ENCODE measurements around the gene NRG2. TPM values are rescaled to one million over a fixed set of nuclear protein-coding genes. Genes with fewer than 3 reads are reported as not detected.
A peak's percentile ranks its signal among the peaks of the same experiment; 100 is the strongest.

Gene NRG2
- total and polyA plus RNA-seq, 7 experiments from 2014 or later, result 0.05 to 0.22 (median 0.12) TPM; not detected in 3

DNA sequence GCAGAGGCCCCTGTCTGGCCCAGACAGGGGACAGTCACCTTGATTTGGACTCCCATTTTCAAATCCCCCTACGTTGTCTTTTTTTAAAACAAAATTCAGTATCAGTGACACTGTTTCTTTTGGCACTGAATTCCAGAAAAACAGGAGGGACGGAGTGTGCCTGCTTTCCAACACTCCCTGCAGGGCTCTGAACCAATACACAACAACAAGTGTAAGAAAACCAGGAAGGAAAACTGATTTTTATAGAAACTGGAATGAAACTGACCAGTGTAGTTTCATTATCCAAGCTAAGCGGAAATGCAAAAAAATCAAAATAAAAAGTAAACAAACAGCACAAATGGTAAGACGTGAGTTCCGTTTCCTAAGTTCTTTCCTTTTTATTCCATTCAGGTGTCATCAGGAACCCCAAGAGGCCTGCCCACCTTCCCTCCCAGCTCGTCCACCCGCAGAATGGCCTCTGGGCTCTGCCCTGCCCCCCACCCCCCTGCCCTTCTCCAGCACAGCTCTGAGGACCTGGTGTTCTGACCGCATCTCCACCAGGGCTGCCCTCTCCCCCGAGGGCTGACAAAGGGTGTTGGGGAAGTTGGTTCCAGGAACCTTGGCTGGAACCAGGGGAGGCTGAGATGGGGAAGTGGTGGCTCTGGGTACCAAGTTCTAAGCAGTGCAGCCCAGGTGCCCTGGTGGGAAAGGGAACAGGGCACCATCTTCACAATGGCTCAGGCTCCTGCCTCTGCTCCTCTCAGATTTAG lies 173.9 kb downstream of the NRG2 start:
- Mint-ChIP-seq H3K4me3 (no peak overlapping the region), H3K9me3 (peaks cover 0 to 2% (median 0%) of the 10 kb centered on the region in 11 donors), H3K4me1 (no peaks in the 10 kb centered on the region), H3K27ac (no peak overlapping the region), H3K36me3 (no peaks in the 10 kb centered on the region), H3K27me3 (peaks cover 6 to 20% (median 15%) of the 10 kb centered on the region in 5 donors)
- DNase-seq (no peak), ATAC-seq (no peak)
- Histone ChIP-seq H3K4me1 (ENCODE audit: control insufficient read depth in 2 of 2, insufficient read depth in 2 of 2, low read length in 2 of 2) (no peaks in the 10 kb centered on the region), H3K9me3 (ENCODE audit: control insufficient read depth in 2 of 3, low read length in 3 of 3) (no peaks in the 10 kb centered on the region), H3K27me3 (ENCODE audit: control insufficient read depth in 2 of 2, insufficient read depth in 2 of 2, low read length in 2 of 2) (no peaks in the 10 kb centered on the region), H3K4me3 (ENCODE audit: low read length) (no peak overlapping the region), H3K27ac (ENCODE audit: low read depth, low read length) (no peak overlapping the region), H3K36me3 (ENCODE audit: control insufficient read depth in 2 of 3, insufficient read depth in 3 of 3, low read length in 3 of 3) (no peaks in the 10 kb centered on the region)
- intact Hi-C loops (cut with micrococcal nuclease), result no loop called here
- CTCF ChIA-PET, result interaction anchor here (0.6 kb wide), 1 partner anchor 48 kb away, joined by 3 read pairs; no protein-coding TSS in a partner anchor
- POLR2A ChIA-PET, result no interaction called here

- CTCF ChIA-PET, result interaction anchor here (0.7 to 1.1 kb wide), 2 partner anchors 80 to 1689 kb away, joined by 3 to 4 read pairs; no protein-coding TSS in a partner anchor
Observed at GRCh38 chr5:139867581-139867980, 175.5 kb downstream of the NRG2 start.

GRCh38 chr5:139867109-139867508 lies 176.0 kb downstream of the NRG2 start:
- no peak overlapping the region for H3K4me3 Mint-ChIP-seq
- Histone ChIP-seq H3K36me3 (ENCODE audit: control insufficient read depth in 2 of 3, insufficient read depth in 3 of 3, low read length in 3 of 3) (no peaks in the 10 kb centered on the region), H3K4me1 (ENCODE audit: control insufficient read depth in 2 of 2, insufficient read depth in 2 of 2, low read length in 2 of 2) (no peaks in the 10 kb centered on the region), H3K9me3 (ENCODE audit: control insufficient read depth in 2 of 3, low read length in 3 of 3) (no peaks in the 10 kb centered on the region), H3K27me3 (ENCODE audit: control insufficient read depth in 2 of 2, insufficient read depth in 2 of 2, low read length in 2 of 2) (no peaks in the 10 kb centered on the region), H3K27ac (ENCODE audit: low read depth, low read length) (no peak overlapping the region), H3K4me3 (ENCODE audit: low read length) (no peak overlapping the region)
- H3K27ac Mint-ChIP-seq, result no peak overlapping the region
- ATAC-seq (no peak), DNase-seq (no peak)
- H3K27me3 Mint-ChIP-seq, result peaks cover 0 to 15% (median 10%) of the 10 kb centered on the region in 5 donors
- H3K36me3 Mint-ChIP-seq, result no peaks in the 10 kb centered on the region
- no peaks in the 10 kb centered on the region for H3K4me1 Mint-ChIP-seq
- POLR2A ChIA-PET, result no interaction called here
- peaks cover 0 to 2% (median 0%) of the 10 kb centered on the region in 11 donors for H3K9me3 Mint-ChIP-seq
- intact Hi-C loops (cut with micrococcal nuclease), result no loop called here
- CTCF ChIA-PET, result interaction anchor here (0.7 to 1.1 kb wide), 2 partner anchors 80 to 1689 kb away, joined by 3 to 4 read pairs; no protein-coding TSS in a partner anchor

More at GRCh38 chr5:139867581-139867980, 175.5 kb downstream of the NRG2 start:
- intact Hi-C loops (cut with micrococcal nuclease), result no loop called here
- Mint-ChIP-seq H3K36me3 (no peaks in the 10 kb centered on the region), H3K4me1 (no peaks in the 10 kb centered on the region), H3K9me3 (peaks cover 0 to 2% (median 0%) of the 10 kb centered on the region in 11 donors), H3K27me3 (peaks cover 0 to 15% (median 11%) of the 10 kb centered on the region in 5 donors), H3K4me3 (no peak overlapping the region), H3K27ac (no peak overlapping the region)
- Histone ChIP-seq H3K36me3 (ENCODE audit: control insufficient read depth in 2 of 3, insufficient read depth in 3 of 3, low read length in 3 of 3) (no peaks in the 10 kb centered on the region), H3K9me3 (ENCODE audit: control insufficient read depth in 2 of 3, low read length in 3 of 3) (no peaks in the 10 kb centered on the region), H3K27me3 (ENCODE audit: control insufficient read depth in 2 of 2, insufficient read depth in 2 of 2, low read length in 2 of 2) (no peaks in the 10 kb centered on the region), H3K27ac (ENCODE audit: low read depth, low read length) (no peak overlapping the region), H3K4me3 (ENCODE audit: low read length) (no peak overlapping the region), H3K4me1 (ENCODE audit: control insufficient read depth in 2 of 2, insufficient read depth in 2 of 2, low read length in 2 of 2) (no peaks in the 10 kb centered on the region)
- ATAC-seq, result no peak
- POLR2A ChIA-PET, result no interaction called here
- no peak for DNase-seq

GRCh38 chr5:139864716-139865483 lies 178.2 kb downstream of the NRG2 start:
- Histone ChIP-seq H3K36me3 (ENCODE audit: control insufficient read depth in 2 of 3, insufficient read depth in 3 of 3, low read length in 3 of 3) (no peaks in the 10 kb centered on the region), H3K4me3 (ENCODE audit: low read length) (no peak overlapping the region), H3K27me3 (ENCODE audit: control insufficient read depth in 2 of 2, insufficient read depth in 2 of 2, low read length in 2 of 2) (no peaks in the 10 kb centered on the region), H3K9me3 (ENCODE audit: control insufficient read depth in 2 of 3, low read length in 3 of 3) (no peaks in the 10 kb centered on the region), H3K4me1 (ENCODE audit: control insufficient read depth in 2 of 2, insufficient read depth in 2 of 2, low read length in 2 of 2) (no peaks in the 10 kb centered on the region), H3K27ac (ENCODE audit: low read depth, low read length) (no peak overlapping the region)
- H3K9me3 Mint-ChIP-seq, result peaks cover 0 to 2% (median 0%) of the 10 kb centered on the region in 11 donors
- POLR2A ChIA-PET, result no interaction called here
- intact Hi-C loops (cut with micrococcal nuclease), result loop anchor here (1.0 to 5.0 kb wide), 5 partner anchors 17 to 292 kb away; no protein-coding TSS in a partner anchor
- H3K4me1 Mint-ChIP-seq, result no peaks in the 10 kb centered on the region
- H3K4me3 Mint-ChIP-seq, result no peak overlapping the region
- CTCF ChIA-PET, result interaction anchor here (0.7 to 1.3 kb wide), 3 partner anchors 78 to 474 kb away, joined by 3 to 5 read pairs (median 3); partner anchors contain the start of gene SPATA24
- peaks cover 0 to 15% (median 10%) of the 10 kb centered on the region in 5 donors for H3K27me3 Mint-ChIP-seq
- no peak overlapping the region for H3K27ac Mint-ChIP-seq
- ATAC-seq, result no peak
- no peak for DNase-seq
- no peaks in the 10 kb centered on the region for H3K36me3 Mint-ChIP-seq

DNA sequence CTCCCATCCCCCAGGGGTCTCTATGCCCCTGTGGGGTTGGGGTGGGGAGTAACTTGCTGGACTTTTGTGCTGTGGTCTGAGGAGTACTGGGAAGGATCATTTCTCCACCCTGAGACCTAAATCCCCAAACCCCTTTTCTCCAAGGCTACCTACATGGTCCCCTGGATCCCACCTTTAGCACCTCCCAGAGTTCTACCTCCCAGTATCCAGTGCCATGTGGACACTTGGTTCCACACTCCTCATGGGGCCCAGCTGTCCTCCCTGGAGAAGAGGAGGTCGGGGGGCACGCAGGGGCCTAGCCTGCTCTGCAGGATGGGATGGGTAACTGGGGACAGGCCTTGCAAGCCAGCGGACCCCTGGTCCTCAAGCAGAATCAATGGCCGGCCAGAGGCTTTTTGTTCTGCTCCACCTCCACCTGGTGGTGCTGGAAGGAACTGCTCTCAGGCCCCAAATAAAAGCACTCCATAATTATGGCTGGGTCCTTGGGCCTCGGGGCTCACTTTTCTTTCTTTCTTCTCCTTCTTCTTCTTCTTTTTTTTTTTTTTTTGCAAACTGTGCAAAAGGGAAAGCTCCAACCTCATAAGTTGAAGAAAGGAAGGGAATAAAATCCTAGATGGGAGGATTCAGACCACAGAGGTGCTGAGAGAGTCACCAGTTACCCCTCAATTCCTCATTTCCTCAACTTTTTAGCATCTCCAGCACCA lies 179.1 kb downstream of the NRG2 start:
- H3K4me3 Mint-ChIP-seq, result no peak overlapping the region
- H3K4me1 Mint-ChIP-seq, result peaks cover 0 to 2% (median 0%) of the 10 kb centered on the region in 7 donors
- Histone ChIP-seq H3K4me1 (ENCODE audit: control insufficient read depth in 2 of 2, insufficient read depth in 2 of 2, low read length in 2 of 2) (no peaks in the 10 kb centered on the region), H3K4me3 (ENCODE audit: low read length) (no peak overlapping the region), H3K9me3 (ENCODE audit: control insufficient read depth in 2 of 3, low read length in 3 of 3) (no peaks in the 10 kb centered on the region), H3K27ac (ENCODE audit: low read depth, low read length) (no peak overlapping the region), H3K27me3 (ENCODE audit: control insufficient read depth in 2 of 2, insufficient read depth in 2 of 2, low read length in 2 of 2) (no peaks in the 10 kb centered on the region), H3K36me3 (ENCODE audit: control insufficient read depth in 2 of 3, insufficient read depth in 3 of 3, low read length in 3 of 3) (no peaks in the 10 kb centered on the region)
- peak; percentile 12 to 57 (median 28) for DNase-seq
- POLR2A ChIA-PET, result interaction anchor here (1.1 kb wide), 1 partner anchor 77 kb away, joined by 3 read pairs; no protein-coding TSS in a partner anchor
- ATAC-seq, result peak; percentile 68
- CTCF ChIA-PET, result interaction anchor here (0.6 to 2.4 kb wide), 5 partner anchors 74 to 1553 kb away, joined by 3 to 13 read pairs (median 3); no protein-coding TSS in a partner anchor
- H3K36me3 Mint-ChIP-seq, result no peaks in the 10 kb centered on the region
- H3K9me3 Mint-ChIP-seq, result peaks cover 0 to 2% (median 0%) of the 10 kb centered on the region in 11 donors
- intact Hi-C loops (cut with micrococcal nuclease), result loop anchor here (1.0 to 5.0 kb wide), 5 partner anchors 16 to 293 kb away; no protein-coding TSS in a partner anchor
- H3K27ac Mint-ChIP-seq, result no peak overlapping the region
- peaks cover 0 to 19% (median 10%) of the 10 kb centered on the region in 5 donors for H3K27me3 Mint-ChIP-seq

DNA sequence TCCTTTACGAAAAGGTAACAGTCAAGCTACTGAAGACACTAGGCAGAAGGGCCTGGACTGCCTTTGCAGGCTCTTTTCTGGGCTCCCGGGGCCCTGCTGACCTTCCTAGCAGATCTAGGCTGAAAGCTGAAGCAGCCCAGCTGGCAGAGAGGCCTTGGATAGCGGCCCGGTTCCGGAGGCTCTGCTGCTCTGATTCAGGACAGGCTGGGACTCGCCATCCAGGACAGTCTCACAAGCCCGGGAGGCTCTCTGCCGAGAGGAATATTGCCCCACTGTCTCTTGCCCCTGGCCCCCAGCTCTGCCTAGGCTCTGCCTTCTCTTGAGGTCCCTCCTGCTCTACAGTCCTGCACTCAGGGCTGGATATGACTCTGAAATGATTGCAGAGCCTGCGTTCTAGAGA lies 179.7 kb downstream of the NRG2 start:
- intact Hi-C loops (cut with micrococcal nuclease), result loop anchor here in 1 of 2 donors (5.0 kb wide), 1 partner anchor 104 kb away; no protein-coding TSS in a partner anchor
- Histone ChIP-seq H3K9me3 (ENCODE audit: control insufficient read depth in 2 of 3, low read length in 3 of 3) (no peaks in the 10 kb centered on the region), H3K4me1 (ENCODE audit: control insufficient read depth in 2 of 2, insufficient read depth in 2 of 2, low read length in 2 of 2) (no peaks in the 10 kb centered on the region), H3K36me3 (ENCODE audit: control insufficient read depth in 2 of 3, insufficient read depth in 3 of 3, low read length in 3 of 3) (no peaks in the 10 kb centered on the region), H3K4me3 (ENCODE audit: low read length) (no peak overlapping the region), H3K27ac (ENCODE audit: low read depth, low read length) (no peak overlapping the region), H3K27me3 (ENCODE audit: control insufficient read depth in 2 of 2, insufficient read depth in 2 of 2, low read length in 2 of 2) (no peaks in the 10 kb centered on the region)
- DNase-seq (no peak), ATAC-seq (no peak)
- no peak overlapping the region for H3K4me3 Mint-ChIP-seq
- H3K27ac Mint-ChIP-seq, result no peak overlapping the region
- H3K9me3 Mint-ChIP-seq, result peaks cover 0 to 2% (median 0%) of the 10 kb centered on the region in 11 donors
- peaks cover 0 to 2% (median 0%) of the 10 kb centered on the region in 7 donors for H3K4me1 Mint-ChIP-seq
- ChIA-PET POLR2A (interaction anchor here (1.1 to 1.8 kb wide), 2 partner anchors 13 to 77 kb away, joined by 3 to 6 read pairs; no protein-coding TSS in a partner anchor), CTCF (interaction anchor here (0.6 to 2.4 kb wide), 6 partner anchors 10 to 1553 kb away, joined by 3 to 13 read pairs (median 4); no protein-coding TSS in a partner anchor)
- peaks cover 0 to 19% (median 9%) of the 10 kb centered on the region in 5 donors for H3K27me3 Mint-ChIP-seq
- no peaks in the 10 kb centered on the region for H3K36me3 Mint-ChIP-seq
